Panc1 (cell line): Measurements from ENCODE around the gene GSDMA.

Source experiments
- POLR2AphosphoS5 ChIP-seq: IDR thresholded peaks from 2 replicates; pipeline ENCODE4 v1.6.1; 2012; ENCODE audit warnings: mild to moderate bottlenecking, low read depth, low read length, moderate library complexity
- TCF7L2 ChIP-seq: IDR thresholded peaks from 2 replicates; pipeline ENCODE4 v1.6.1; 2011; ENCODE audit warnings: mild to moderate bottlenecking, low read depth, low read length, inconsistent platforms
- TF ChIP-seq, protein P1 (sequence below): fragments of 450-650 bp; IDR thresholded peaks from 2 replicates; pipeline ENCODE4 v1.5.1; 2017; ENCODE audit warnings: mild to moderate bottlenecking
- TF ChIP-seq, protein P2 (sequence below), 2 experiments: IDR thresholded peaks; 2 replicates each; pipeline ENCODE4 v1.6.1; 2011 to 2012; ENCODE audit warnings: low read depth in 2 of 2, control low read depth in 1 of 2, low read length in 1 of 2, mild to moderate bottlenecking in 1 of 2, moderate library complexity in 1 of 2; ENCODE audit not compliant: insufficient read depth in 1 of 2

DNA sequence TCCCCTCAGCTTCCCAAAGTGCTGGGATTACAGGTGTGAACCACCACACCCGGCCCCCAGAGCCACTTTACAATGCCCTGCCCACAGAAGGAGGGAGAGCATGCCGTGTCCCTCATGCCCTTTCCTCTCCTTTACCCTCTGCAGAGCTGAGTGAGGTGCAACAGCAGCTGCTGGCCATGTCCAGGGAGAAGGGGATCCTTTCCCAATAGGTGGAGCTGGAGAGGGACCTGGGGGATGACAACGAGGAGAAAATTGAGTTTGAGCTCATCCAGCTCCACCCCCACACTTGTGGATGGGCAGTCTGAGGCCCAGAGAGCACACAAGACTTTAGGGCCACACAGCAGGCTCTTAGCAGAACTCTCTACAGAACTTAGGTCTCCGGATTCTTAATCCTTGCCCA, 7.9 kb upstream of the GSDMA start:
- TF ChIP-seq, protein P1, sequence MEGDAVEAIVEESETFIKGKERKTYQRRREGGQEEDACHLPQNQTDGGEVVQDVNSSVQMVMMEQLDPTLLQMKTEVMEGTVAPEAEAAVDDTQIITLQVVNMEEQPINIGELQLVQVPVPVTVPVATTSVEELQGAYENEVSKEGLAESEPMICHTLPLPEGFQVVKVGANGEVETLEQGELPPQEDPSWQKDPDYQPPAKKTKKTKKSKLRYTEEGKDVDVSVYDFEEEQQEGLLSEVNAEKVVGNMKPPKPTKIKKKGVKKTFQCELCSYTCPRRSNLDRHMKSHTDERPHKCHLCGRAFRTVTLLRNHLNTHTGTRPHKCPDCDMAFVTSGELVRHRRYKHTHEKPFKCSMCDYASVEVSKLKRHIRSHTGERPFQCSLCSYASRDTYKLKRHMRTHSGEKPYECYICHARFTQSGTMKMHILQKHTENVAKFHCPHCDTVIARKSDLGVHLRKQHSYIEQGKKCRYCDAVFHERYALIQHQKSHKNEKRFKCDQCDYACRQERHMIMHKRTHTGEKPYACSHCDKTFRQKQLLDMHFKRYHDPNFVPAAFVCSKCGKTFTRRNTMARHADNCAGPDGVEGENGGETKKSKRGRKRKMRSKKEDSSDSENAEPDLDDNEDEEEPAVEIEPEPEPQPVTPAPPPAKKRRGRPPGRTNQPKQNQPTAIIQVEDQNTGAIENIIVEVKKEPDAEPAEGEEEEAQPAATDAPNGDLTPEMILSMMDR, result no peak
- no peak for TF ChIP-seq POLR2AphosphoS5
- TF ChIP-seq, protein P2, sequence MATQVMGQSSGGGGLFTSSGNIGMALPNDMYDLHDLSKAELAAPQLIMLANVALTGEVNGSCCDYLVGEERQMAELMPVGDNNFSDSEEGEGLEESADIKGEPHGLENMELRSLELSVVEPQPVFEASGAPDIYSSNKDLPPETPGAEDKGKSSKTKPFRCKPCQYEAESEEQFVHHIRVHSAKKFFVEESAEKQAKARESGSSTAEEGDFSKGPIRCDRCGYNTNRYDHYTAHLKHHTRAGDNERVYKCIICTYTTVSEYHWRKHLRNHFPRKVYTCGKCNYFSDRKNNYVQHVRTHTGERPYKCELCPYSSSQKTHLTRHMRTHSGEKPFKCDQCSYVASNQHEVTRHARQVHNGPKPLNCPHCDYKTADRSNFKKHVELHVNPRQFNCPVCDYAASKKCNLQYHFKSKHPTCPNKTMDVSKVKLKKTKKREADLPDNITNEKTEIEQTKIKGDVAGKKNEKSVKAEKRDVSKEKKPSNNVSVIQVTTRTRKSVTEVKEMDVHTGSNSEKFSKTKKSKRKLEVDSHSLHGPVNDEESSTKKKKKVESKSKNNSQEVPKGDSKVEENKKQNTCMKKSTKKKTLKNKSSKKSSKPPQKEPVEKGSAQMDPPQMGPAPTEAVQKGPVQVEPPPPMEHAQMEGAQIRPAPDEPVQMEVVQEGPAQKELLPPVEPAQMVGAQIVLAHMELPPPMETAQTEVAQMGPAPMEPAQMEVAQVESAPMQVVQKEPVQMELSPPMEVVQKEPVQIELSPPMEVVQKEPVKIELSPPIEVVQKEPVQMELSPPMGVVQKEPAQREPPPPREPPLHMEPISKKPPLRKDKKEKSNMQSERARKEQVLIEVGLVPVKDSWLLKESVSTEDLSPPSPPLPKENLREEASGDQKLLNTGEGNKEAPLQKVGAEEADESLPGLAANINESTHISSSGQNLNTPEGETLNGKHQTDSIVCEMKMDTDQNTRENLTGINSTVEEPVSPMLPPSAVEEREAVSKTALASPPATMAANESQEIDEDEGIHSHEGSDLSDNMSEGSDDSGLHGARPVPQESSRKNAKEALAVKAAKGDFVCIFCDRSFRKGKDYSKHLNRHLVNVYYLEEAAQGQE (IDR thresholded peaks at IDR 0.05; ENCODE audit: insufficient read depth in 1 of 2, low read depth in 2 of 2, low read length in 1 of 2), result no peak
- TF ChIP-seq TCF7L2, result no peak
